NK-92 treated with Interleukin-12 subunit alpha and Interleukin-12 subunit beta, amount 100 ng/mL, for 24 hours (cell line): ENCODE measurements around the gene AXDND1.
"Not testable (repeated sequence)": the region's sequence is repeated elsewhere in the genome, so short reads cannot be mapped to it uniquely, and the experiment has no call there.

Source experiments
- DNase-seq: peaks from one replicate; lab custom pipeline; 2025; lab: John Stamatoyannopoulos, UW

The AXDND1 gene

GRCh38 chr1:179476484-179476883, 110.7 kb downstream of the AXDND1 start:
- DNase-seq = no peak

GRCh38 chr1:179478370-179478769, 112.6 kb downstream of the AXDND1 start:
- no peak for DNase-seq

- DNase-seq = no peak
These were observed 124.8 kb downstream of the AXDND1 start for GRCh38 chr1:179490611-179491010.

DNA sequence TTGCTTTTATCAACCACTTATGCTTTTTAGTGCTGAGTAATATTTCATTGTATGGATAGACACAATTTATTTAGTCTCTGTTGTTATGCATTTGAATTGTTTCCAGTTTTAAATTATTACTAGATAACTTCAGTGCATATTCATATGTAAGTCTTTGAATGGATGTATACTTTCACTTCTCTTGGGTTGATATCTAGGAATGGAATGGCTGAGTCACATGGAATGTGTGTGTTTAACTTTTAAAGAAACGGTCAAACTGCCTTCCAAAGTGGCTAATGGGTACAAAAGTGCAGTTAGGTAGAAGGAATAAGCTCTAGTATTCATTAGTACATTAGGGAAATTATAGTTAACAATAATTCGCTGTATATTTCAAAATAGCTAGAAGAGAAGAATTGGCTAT, 127.6 kb downstream of the AXDND1 start:
- DNase-seq = no peak

GRCh38 chr1:179506199-179506598, 140.4 kb downstream of the AXDND1 start:
- no peak for DNase-seq

- DNase-seq = no peak
These were observed 143.6 kb downstream of the AXDND1 start for GRCh38 chr1:179509384-179509783.

- no peak for DNase-seq
These were observed 144.3 kb downstream of the AXDND1 start for GRCh38 chr1:179510038-179510437.

DNA sequence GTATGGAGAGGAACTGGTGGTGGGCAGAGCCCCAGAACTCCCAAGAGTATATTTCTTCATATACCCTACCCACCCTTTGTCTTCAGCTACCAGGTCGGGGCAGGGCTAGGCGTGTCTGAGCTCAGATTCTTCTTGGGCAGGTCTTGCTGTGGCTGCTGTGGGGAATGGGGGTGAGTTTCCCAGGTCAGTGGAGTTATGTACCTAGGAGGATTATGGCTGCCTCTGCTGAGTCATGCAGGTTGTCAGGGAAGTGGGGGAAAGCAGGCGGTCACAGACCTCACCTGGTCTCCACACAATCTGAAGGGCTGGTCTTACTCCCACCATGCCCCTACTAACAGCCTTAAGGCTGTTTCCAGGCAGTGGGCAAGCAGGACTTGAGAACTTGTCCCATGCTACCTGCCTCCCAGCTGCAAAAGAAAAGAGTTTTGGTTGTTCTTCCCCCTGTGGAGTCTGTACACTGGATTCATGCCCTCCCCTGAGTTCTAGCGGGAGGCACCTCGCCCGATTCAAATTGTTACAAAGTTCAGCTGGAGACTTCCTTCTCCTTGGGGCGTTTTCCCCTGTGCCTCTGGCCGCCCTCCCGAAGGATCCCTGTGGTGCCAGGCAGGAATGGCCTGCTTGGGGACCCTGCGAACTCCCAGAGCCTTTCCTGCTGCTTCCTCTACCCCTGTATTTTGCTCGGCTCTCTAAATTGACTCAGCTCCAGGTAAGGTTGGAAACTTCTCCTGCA, 151.4 kb downstream of the AXDND1 start:
- DNase-seq = no peak

- DNase-seq = not testable (repeated sequence)
These were observed 152.8 kb downstream of the AXDND1 start for GRCh38 chr1:179518544-179518943.

DNA sequence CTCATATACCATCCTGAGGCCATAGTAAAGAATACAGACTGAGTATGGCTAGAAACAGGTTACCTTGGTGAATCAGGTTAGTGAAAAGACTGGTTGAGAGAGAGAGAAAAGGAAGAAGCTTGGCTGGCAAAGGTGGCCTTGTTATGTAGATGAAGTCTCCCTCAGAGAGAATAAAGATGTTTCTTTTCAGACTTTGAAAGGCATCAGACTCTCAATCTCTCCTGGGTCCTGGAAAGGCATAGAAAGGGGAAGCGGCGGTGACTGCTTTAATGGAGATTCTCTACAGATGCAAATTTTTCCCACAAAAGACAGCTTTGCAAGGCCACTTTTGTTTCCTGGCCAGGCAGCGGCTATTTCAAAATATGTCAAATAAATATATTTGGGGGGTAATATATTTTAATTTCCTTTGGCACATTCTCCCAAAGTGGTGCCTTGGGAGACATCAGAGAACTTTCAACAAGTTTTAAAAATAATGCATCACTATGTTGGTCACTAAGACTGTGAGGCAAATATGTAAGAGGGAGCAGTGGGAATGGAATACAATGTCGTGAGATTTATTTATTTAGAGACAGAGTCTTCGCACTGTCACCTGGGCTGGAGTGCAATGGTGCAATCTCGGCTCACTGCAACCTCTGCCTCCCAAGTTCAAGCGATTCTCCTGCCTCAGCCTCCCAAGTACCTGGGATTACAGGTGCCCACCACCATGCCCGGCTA, 163.9 kb downstream of the AXDND1 start:
- DNase-seq = no peak

DNA sequence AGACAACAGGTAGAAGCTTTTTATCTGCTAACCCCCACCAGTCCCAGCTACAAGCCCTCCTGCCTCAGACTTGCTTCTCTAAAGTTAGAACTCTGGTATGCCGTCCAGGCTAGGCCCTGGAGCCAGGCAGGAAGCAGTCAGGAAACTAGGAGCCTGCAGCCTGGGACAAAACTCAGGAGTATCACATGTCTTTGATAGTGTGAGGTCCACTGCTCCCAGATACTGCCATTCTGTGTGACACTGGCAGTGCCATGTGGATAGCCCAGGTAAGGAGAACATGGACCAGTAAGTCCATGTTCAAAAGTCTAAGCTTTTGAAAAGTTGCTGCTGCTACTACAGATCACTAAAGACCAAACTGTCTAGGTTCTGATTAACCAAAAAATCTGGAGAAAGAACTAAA, 164.6 kb downstream of the AXDND1 start:
- no peak for DNase-seq

DNA sequence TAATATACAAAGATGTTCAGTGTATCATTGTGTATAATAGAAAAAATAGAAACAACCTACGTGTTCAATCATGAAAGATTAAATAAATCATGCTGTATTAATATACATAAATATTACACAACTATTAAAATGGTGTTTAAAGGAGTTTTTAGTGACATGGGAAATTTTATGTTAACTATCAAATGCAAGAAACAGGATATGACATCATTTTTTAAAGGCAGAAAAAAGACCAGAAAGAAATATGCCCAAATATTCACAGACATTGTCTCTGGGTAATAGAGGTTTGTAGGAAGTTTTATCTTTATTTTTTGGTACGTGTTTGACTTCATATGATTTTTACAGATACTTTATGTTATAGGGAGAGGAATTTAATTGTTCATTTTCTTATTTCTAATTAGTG, 176.0 kb downstream of the AXDND1 start:
- DNase-seq = no peak

DNA sequence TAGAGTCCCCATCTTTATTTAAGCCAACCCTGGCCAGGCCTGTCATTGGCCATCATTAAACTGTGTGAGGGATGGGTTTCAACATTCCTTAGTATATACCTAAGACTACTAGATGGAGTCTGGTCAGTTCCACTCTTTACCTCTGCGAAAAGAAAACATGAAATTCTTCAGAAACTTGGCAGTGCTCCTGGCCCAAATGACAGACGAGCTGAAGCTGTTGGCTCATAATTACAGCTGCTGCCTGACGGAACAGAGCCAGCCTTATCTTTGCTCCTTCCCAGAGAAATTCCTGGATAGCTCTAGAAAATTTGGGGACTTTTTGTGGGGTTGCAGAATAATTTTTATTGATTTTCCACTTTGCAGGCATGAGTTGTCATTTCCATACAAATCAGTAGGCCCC, 179.6 kb downstream of the AXDND1 start:
- DNase-seq = no peak

DNA sequence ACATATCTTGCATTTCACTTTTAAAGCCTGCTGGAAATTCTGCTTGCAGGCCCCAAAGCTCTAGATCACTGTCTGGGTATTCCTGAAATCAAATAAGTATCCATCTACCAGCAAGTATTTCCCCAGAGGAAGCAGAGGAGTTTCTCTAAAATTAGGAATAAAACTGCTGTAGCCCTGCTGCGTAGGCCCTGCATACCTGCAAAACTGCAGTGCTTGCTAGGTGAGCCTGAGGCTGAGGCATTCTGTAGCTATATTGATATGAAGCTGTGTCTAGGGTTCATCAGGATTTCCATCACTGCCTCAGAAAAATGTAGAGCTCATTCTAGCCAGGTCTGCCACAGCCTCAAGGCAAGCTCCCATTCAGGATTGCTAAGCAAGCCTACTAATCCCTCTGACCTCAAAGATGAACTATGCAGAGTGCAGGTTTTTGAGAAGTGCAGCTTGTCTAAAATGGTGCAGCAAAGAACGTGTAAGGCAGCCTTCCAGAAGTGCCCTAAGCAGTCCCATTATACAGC, 181.3 kb downstream of the AXDND1 start:
- DNase-seq = no peak

- no peak for DNase-seq
These were observed 183.0 kb downstream of the AXDND1 start for GRCh38 chr1:179548666-179549367.

DNA sequence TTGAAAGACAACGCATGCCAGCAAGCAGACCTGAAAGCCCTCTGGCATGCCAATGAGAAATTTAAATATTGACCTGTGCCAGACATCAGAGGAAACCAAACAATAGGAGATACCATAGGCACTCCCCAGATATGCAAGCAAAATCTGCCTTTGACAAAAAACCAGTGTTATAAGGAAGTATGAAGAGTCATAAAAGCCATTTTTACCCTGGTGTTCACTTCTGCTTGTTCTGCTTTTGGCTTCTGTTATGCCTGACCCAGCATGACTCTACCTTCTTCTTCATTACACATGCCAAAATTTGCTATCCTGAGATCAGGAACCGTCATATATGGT, 183.6 kb downstream of the AXDND1 start:
- DNase-seq = no peak

DNA sequence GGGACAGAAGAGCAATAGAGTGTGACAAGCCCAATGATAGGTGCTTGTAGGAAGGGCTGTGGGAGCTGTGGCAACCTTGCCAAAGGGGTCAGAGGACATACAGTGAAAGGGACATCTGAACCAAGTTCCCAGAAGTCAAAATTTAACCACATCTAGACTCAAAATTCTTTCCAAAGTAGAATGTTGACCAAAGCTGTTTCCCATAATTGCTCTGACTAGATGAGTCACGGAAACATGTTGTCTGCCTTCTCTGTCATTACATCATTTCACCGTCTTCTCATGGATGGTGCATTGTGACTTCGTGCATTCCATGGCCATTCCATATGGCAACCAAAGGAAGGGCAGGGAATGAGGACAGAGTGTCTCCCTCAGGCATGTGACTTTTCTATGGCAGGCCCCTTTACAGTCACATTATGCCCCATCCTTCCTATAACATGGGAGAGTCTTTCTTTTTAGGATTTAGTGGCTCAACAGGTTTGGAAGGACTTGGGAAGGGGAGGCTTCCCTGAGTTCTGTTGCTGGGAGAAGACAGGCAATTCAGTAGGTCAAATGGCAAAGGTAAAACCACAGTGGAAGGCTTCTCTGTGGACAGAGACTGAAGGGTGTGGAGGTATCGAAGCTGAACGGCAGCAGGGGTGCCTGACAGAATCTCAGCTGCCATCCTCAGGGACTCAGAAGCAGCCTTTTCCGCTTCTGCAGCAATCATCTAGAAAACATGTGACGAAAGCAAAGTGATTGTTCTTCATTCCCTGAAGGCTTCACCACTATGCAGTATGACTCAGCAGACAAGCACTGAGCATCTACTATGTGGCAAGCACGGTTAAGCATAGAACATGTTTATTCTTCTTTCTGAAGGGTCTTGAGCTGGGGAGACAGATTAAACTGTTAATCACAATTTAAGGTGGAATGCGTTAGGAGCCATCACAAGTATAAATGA, 185.2 kb downstream of the AXDND1 start:
- DNase-seq = no peak

GRCh38 chr1:179554427-179554826, 188.7 kb downstream of the AXDND1 start:
- DNase-seq = no peak

- DNase-seq = no peak
These were observed 192.3 kb downstream of the AXDND1 start for GRCh38 chr1:179558078-179558477.

DNA sequence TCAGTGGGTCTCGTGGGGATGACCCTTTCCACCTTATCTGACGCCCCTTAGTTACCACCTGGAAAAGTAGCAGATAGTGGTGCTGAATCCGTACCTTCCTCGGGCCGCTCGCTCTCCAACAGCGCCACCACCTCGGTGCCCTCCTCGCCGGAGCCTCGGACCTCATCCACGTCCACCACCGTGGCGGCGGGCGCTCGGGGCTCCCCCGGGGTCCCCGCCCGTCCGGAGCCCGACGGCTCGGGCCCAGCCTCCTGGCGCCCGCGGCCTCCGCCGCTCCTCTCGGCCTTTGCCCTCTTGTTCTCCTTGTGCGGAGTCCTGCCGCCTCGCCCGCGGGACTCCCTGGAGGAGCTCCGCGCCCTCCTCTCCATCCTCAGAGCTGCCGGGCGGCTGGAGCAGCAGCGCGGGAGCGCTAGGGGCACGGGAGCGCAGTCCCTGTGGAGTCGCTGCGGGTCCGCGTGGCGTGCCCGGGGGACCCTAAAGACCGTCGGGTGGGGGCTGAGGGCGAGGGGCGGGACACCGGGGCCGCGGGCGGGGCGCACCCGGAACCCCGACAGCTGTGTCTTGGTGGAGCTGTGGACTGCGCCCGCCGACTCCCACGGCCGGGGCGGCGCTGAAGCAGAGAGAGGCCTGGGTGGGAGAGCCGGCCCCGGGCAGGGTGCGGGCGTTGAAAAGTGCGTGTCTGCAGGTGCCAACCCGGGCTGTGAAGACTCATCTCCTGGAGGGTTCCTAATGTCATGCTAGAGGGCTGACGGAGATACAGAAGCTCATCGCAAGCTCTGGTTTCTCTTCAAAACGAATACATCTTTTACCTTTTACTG, 209.9 kb downstream of the AXDND1 start, which contains the start of gene NPHS2:
TSS of gene NPHS2 (minus strand) at position 452 of the 818 bp plus-strand sequence. CDS start at position 368, 84 bp downstream.
- no peak for DNase-seq

GRCh38 chr1:179576509-179576908, 210.7 kb downstream of the AXDND1 start:
- no peak for DNase-seq
